Lower lobe of right lung (tissue), 2 donors: ENCODE data around the gene TBR1. TPM values are rescaled to one million over a fixed set of nuclear protein-coding genes. Genes with fewer than 3 reads are reported as not detected.

Source experiments
- ATAC-seq, 2 donors: fragments of 200-7000 bp; cut with Tn5 transposase; one replicate each; pipeline ENCODE4 v1.9.1; 2020 to 2022; ENCODE audit warnings: mild to moderate bottlenecking in 2 of 2, moderate library complexity in 2 of 2
- DNase-seq: peaks from one replicate; pipeline ENCODE4 v3.0.0-alpha.2; 2020
- H3K27ac ChIP-seq: fragments of 200-600 bp; one replicate; pipeline ENCODE4 v1.8.0; 2022
- H3K27me3 ChIP-seq: fragments of 200-600 bp; one replicate; pipeline ENCODE4 v1.8.0; 2022; ENCODE audit warnings: low read depth
- H3K36me3 ChIP-seq: fragments of 200-600 bp; one replicate; pipeline ENCODE4 v1.8.0; 2022; ENCODE audit warnings: mild to moderate bottlenecking
- H3K4me1 ChIP-seq: fragments of 200-600 bp; one replicate; pipeline ENCODE4 v1.8.0; 2022
- H3K4me3 ChIP-seq: fragments of 200-600 bp; one replicate; pipeline ENCODE4 v1.8.0; 2022; ENCODE audit warnings: mild to moderate bottlenecking
- H3K9me3 ChIP-seq: fragments of 200-600 bp; one replicate; pipeline ENCODE4 v1.8.0; 2022
- CTCF ChIP-seq: fragments of 200-600 bp; IDR thresholded peaks from one replicate; pipeline ENCODE4 v1.8.0; 2022; ENCODE audit warnings: antibody characterized with exemption, mild to moderate bottlenecking
- intact Hi-C: fragments of 100-400 bp; cut with DNase I; formaldehyde crosslinking; loops from one replicate; pipeline ENCODE4 v1.11.0; 2022
- total RNA-seq: library from RNA; stranded (reverse); fragmentation: NEBNext Ultra II Directional; extraction: Animal tissue kit (Norgen Biotek cat#: 25700); gene quantifications from one replicate; pipeline ENCODE4 v1.2.1, GENCODE V29; 2021
- donor health status: DM: no; HTN: yes; CAD: no; lungs with severe emphysema.

The TBR1 gene
- total RNA-seq, 1 donor from 2014 or later: not detected

DNA sequence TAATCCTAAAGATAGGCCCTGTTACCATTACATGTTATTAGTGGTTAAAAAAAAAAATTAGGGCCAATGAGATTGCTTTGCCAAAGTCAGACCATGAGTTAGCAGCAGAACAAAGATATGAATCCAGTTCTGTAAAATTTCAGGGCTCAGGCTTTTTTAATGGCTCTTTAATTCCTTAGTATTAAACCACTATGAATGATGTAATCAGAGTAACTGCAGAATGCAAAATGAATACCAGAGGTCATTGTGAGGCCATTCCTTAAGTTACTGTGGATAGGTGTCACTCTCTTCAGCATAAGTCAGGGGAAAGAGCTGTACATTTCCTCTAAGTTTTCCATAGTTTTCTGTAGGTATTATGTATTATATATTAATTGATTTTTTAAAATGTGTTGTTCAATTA lies 42.2 kb upstream of the TBR1 start:
- ATAC-seq (no peak), DNase-seq (no peak)
- H3K4me1 ChIP-seq: no peaks in the 10 kb centered on the region
- TF ChIP-seq CTCF: no peak
- H3K36me3 ChIP-seq: peaks cover 25% of the 10 kb centered on the region
- no peaks in the 10 kb centered on the region for H3K27me3 ChIP-seq
- no peaks in the 10 kb centered on the region for H3K9me3 ChIP-seq
- no peak overlapping the region for H3K27ac ChIP-seq
- H3K4me3 ChIP-seq: no peak overlapping the region
- intact Hi-C loops: no loop called here

GRCh38 chr2:161374446-161374845 lies 41.7 kb upstream of the TBR1 start:
- DNase-seq (no peak), ATAC-seq (no peak)
- no peak for TF ChIP-seq CTCF
- H3K4me1 ChIP-seq: no peaks in the 10 kb centered on the region
- no peak overlapping the region for H3K4me3 ChIP-seq
- intact Hi-C loops: no loop called here
- no peaks in the 10 kb centered on the region for H3K9me3 ChIP-seq
- no peaks in the 10 kb centered on the region for H3K27me3 ChIP-seq
- peaks cover 25% of the 10 kb centered on the region for H3K36me3 ChIP-seq
- no peak overlapping the region for H3K27ac ChIP-seq

DNA sequence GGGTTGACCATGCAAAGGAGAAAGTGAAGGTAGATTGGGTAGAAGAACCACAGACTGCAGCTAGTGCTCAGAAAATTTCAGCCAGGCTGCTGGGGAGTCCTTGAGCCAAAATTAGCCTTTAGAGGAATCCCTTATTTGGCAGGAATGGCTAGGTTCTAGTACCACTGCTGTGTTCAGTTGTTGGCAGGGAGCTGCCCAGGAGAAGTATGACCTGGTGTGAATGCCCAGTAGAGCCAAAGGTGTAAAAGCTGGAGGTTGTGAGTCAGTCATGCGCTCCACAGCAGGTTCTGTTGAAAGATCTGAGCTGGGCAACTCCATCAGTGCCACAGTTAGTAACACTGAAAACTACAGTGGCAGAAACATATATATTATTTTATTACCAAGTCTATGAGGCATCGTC lies 36.4 kb upstream of the TBR1 start:
- H3K36me3 ChIP-seq: peaks cover 6% of the 10 kb centered on the region
- no peak overlapping the region for H3K4me3 ChIP-seq
- H3K27ac ChIP-seq: no peak overlapping the region
- H3K9me3 ChIP-seq: no peaks in the 10 kb centered on the region
- no peaks in the 10 kb centered on the region for H3K27me3 ChIP-seq
- ATAC-seq (no peak), DNase-seq (no peak)
- no peak for TF ChIP-seq CTCF
- no peaks in the 10 kb centered on the region for H3K4me1 ChIP-seq
- intact Hi-C loops: no loop called here

DNA sequence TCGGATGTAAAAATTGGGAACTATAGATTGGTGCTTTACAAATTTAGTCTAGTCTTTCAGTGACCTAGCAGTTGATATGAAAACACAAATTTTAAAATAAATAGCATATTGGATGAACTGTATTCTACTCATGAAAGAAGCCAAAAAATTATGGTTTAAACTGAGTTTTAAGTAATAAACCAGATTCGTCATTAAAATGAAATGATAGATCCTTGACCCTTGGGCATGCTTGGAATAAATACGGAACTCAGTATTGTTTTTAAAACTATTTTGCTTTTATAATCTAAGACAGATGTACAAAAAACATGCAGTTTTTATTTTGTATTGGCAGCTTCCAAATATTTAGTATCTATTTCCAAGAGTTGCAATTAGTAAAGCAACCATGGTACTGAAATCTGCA lies 34.6 kb upstream of the TBR1 start:
- H3K27me3 ChIP-seq: no peaks in the 10 kb centered on the region
- peaks cover 19% of the 10 kb centered on the region for H3K36me3 ChIP-seq
- H3K4me1 ChIP-seq: no peaks in the 10 kb centered on the region
- no peak for TF ChIP-seq CTCF
- no peak overlapping the region for H3K4me3 ChIP-seq
- no peaks in the 10 kb centered on the region for H3K9me3 ChIP-seq
- H3K27ac ChIP-seq: no peak overlapping the region
- DNase-seq (no peak), ATAC-seq (no peak)
- intact Hi-C loops: no loop called here

DNA sequence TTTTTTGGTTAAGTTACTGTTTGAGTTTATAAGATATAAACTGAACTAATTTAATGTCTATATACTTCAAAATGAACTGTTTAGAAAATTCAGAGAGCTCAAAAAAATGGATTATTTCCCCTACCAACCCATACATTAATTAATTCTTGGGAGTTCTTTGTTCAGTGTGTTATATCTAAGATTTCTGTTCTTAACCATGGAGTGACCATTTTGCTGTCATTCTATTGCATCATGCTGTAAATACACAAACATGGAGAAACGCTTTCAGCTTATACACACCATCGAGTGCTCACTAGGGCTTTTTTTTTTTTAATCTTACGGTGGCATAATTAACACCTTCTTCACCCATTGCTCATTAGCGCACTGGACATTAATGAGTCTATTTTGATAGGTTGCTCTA lies 33.4 kb upstream of the TBR1 start:
- H3K36me3 ChIP-seq: peaks cover 22% of the 10 kb centered on the region
- H3K4me1 ChIP-seq: no peaks in the 10 kb centered on the region
- ATAC-seq (no peak), DNase-seq (no peak)
- no peaks in the 10 kb centered on the region for H3K27me3 ChIP-seq
- H3K27ac ChIP-seq: no peak overlapping the region
- H3K4me3 ChIP-seq: no peak overlapping the region
- no peaks in the 10 kb centered on the region for H3K9me3 ChIP-seq
- intact Hi-C loops: no loop called here
- no peak for TF ChIP-seq CTCF

DNA sequence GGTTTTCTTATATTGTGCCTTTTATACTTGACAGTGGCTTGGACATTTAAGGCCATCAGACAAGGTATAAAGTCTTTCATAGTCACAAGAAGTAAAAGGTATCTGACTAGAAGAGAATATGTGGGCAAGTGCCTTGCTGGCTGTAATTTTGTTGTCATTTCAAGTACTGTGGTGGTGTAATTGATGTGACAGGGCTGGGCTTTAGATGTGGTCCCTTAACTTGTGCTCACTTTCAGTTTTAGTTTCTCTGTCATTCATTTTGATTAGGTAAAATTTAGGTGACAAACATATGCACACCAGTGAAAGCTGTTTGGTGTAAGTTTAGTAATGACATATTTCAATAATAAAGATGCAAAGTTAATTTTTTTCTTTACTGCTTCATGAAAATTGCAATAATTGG lies 31.2 kb upstream of the TBR1 start:
- DNase-seq (no peak), ATAC-seq (no peak)
- Histone ChIP-seq H3K27ac (no peak overlapping the region), H3K4me3 (no peak overlapping the region), H3K4me1 (no peaks in the 10 kb centered on the region), H3K27me3 (no peaks in the 10 kb centered on the region), H3K36me3 (peaks cover 20% of the 10 kb centered on the region), H3K9me3 (no peaks in the 10 kb centered on the region)
- intact Hi-C loops: no loop called here
- no peak for TF ChIP-seq CTCF
